Parathyroid adenoma (tissue), 2 donors: ENCODE data around the gene ARMS2.

Experiments used
- H2AFZ ChIP-seq: fragments of 300-600 bp; sonication (generic); one replicate; pipeline ENCODE4 v1.7.0; 2017; ENCODE audit warnings: antibody characterized with exemption, mild to moderate bottlenecking
- H3K27ac ChIP-seq: fragments of 300-600 bp; sonication (generic); one replicate; pipeline ENCODE4 v1.7.0; 2017
- H3K27me3 ChIP-seq: fragments of 300-600 bp; sonication (generic); one replicate; pipeline ENCODE4 v1.7.0; 2017; ENCODE audit warnings: low read length; ENCODE audit not compliant: control insufficient read depth, insufficient read depth
- H3K36me3 ChIP-seq: fragments of 300-600 bp; sonication (generic); one replicate; pipeline ENCODE4 v1.7.0; 2017; ENCODE audit warnings: low read length; ENCODE audit not compliant: control insufficient read depth, insufficient read depth
- H3K4me1 ChIP-seq: fragments of 300-600 bp; sonication (generic); one replicate; pipeline ENCODE4 v1.7.0; 2017; ENCODE audit warnings: control low read depth
- H3K4me2 ChIP-seq: fragments of 300-600 bp; sonication (generic); one replicate; pipeline ENCODE4 v1.7.0; 2017; ENCODE audit warnings: low read length
- H3K4me3 ChIP-seq: fragments of 300-600 bp; sonication (generic); one replicate; pipeline ENCODE4 v1.7.0; 2017; ENCODE audit warnings: low read depth, low read length
- H3K79me2 ChIP-seq: fragments of 300-600 bp; sonication (generic); one replicate; pipeline ENCODE4 v1.7.0; 2017; ENCODE audit warnings: control low read depth
- H3K9ac ChIP-seq: fragments of 300-600 bp; sonication (generic); one replicate; pipeline ENCODE4 v1.7.0; 2017; ENCODE audit warnings: mild to moderate bottlenecking
- H3K9me3 ChIP-seq: fragments of 300-600 bp; sonication (generic); one replicate; pipeline ENCODE4 v1.7.0; 2017; ENCODE audit warnings: low read length; ENCODE audit not compliant: control insufficient read depth
- CTCF ChIP-seq: fragments of 300-600 bp; sonication (generic); IDR thresholded peaks from one replicate; pipeline ENCODE4 v1.7.0; 2017; ENCODE audit warnings: antibody characterized with exemption, mild to moderate bottlenecking
- donor health status: primary hyperparathyroidism.

ARMS2 gene

GRCh38 chr10:122419016-122419415, 35.4 kb upstream of the ARMS2 start:
- H3K27ac ChIP-seq: no peak overlapping the region
- no peaks in the 10 kb centered on the region for H3K9me3 ChIP-seq

GRCh38 chr10:122419876-122420623, 34.4 kb upstream of the ARMS2 start:
- Histone ChIP-seq H3K9ac (no peak overlapping the region), H3K79me2 (no peaks in the 10 kb centered on the region), H3K4me2 (no peak overlapping the region), H3K4me1 (no peaks in the 10 kb centered on the region), H3K4me3 (no peak overlapping the region), H3K27me3 (no peaks in the 10 kb centered on the region), H3K9me3 (no peaks in the 10 kb centered on the region), H2AFZ (no peak overlapping the region), H3K27ac (no peak overlapping the region), H3K36me3 (no peaks in the 10 kb centered on the region)
- no peak for TF ChIP-seq CTCF

More at GRCh38 chr10:122419016-122419415, 35.4 kb upstream of the ARMS2 start:
- no peaks in the 10 kb centered on the region for H3K27me3 ChIP-seq
- H3K9ac ChIP-seq: no peak overlapping the region
- no peaks in the 10 kb centered on the region for H3K4me1 ChIP-seq
- no peak overlapping the region for H3K4me2 ChIP-seq
- no peak overlapping the region for H2AFZ ChIP-seq
- no peaks in the 10 kb centered on the region for H3K36me3 ChIP-seq
- no peak overlapping the region for H3K4me3 ChIP-seq
- TF ChIP-seq CTCF: no peak
- H3K79me2 ChIP-seq: no peaks in the 10 kb centered on the region

- no peak for TF ChIP-seq CTCF
- Histone ChIP-seq H3K79me2 (no peaks in the 10 kb centered on the region), H3K36me3 (no peaks in the 10 kb centered on the region), H2AFZ (no peak overlapping the region), H3K27me3 (no peaks in the 10 kb centered on the region), H3K4me1 (no peaks in the 10 kb centered on the region), H3K27ac (no peak overlapping the region), H3K4me2 (no peak overlapping the region), H3K4me3 (no peak overlapping the region), H3K9me3 (no peaks in the 10 kb centered on the region), H3K9ac (no peak overlapping the region)
These were observed 33.8 kb upstream of the ARMS2 start for GRCh38 chr10:122420624-122421007.

- H3K4me3 ChIP-seq: no peak overlapping the region
- no peak overlapping the region for H3K9ac ChIP-seq
- H3K79me2 ChIP-seq: no peaks in the 10 kb centered on the region
- no peaks in the 10 kb centered on the region for H3K36me3 ChIP-seq
- H3K9me3 ChIP-seq: no peaks in the 10 kb centered on the region
- no peaks in the 10 kb centered on the region for H3K27me3 ChIP-seq
- H3K4me1 ChIP-seq: no peaks in the 10 kb centered on the region
- H3K27ac ChIP-seq: no peak overlapping the region
- H3K4me2 ChIP-seq: no peak overlapping the region
- no peak for TF ChIP-seq CTCF
- no peak overlapping the region for H2AFZ ChIP-seq
These were observed 33.3 kb upstream of the ARMS2 start for GRCh38 chr10:122421054-122421625.

GRCh38 chr10:122421742-122422141, 32.7 kb upstream of the ARMS2 start:
- Histone ChIP-seq H3K9ac (no peak overlapping the region), H3K4me3 (no peak overlapping the region), H3K4me1 (no peaks in the 10 kb centered on the region), H3K36me3 (no peaks in the 10 kb centered on the region), H3K4me2 (no peak overlapping the region), H3K27me3 (no peaks in the 10 kb centered on the region), H2AFZ (no peak overlapping the region), H3K9me3 (no peaks in the 10 kb centered on the region), H3K79me2 (no peaks in the 10 kb centered on the region), H3K27ac (no peak overlapping the region)
- no peak for TF ChIP-seq CTCF
